H1 (cell line): ENCODE data around the gene UNC13D. TPM values are rescaled to one million over a fixed set of nuclear protein-coding genes. Genes with fewer than 3 reads are reported as not detected.

ENCODE experiments used
- CTCF ChIA-PET: fragments of 300-600 bp; sonication (Branson Sonifier 250); formaldehyde crosslinking; loops from one replicate; lab custom pipeline; 2021; ENCODE audit not compliant: partially characterized antibody; lab: Charles Lee
- POLR2A ChIA-PET: fragments of 300-600 bp; sonication (Branson Sonifier 250); formaldehyde crosslinking; loops from one replicate; lab custom pipeline; 2021; ENCODE audit warnings: inconsistent platforms; ENCODE audit not compliant: partially characterized antibody; lab: Charles Lee
- DNase-seq, 2 experiments: peaks; one replicate each; pipeline versions ENCODE4 v3.0.0 to v3.0.0-alpha.2; 2010 to 2022; ENCODE audit warnings: low spot score in 2 of 2, low read depth in 1 of 2, mixed read lengths in 1 of 2
- FAIRE-seq: peaks from 2 replicates; lab custom pipeline; 2011; peaks lifted over from hg19 to GRCh38; lab: Jason Lieb, UNC
- H2AFZ ChIP-seq: 2 replicates; pipeline ENCODE4 v1.8.1; 2012; ENCODE audit warnings: low read length, inconsistent platforms
- H2AK5ac ChIP-seq: 2 replicates; pipeline ENCODE4 v1.6.1; 2013; ENCODE audit warnings: low read depth, low read length
- H2BK120ac ChIP-seq: replicated peaks from 2 replicates; pipeline ENCODE3; 2013; ENCODE audit warnings: low read depth, low read length, inconsistent platforms
- H2BK12ac ChIP-seq: 2 replicates; pipeline ENCODE4 v1.6.1; 2013; ENCODE audit warnings: low read depth, low read length
- H2BK15ac ChIP-seq: 2 replicates; pipeline ENCODE4 v1.6.1; 2013; ENCODE audit warnings: low read length
- H2BK20ac ChIP-seq: 2 replicates; pipeline ENCODE4 v1.6.1; 2013; ENCODE audit warnings: low read length
- H2BK5ac ChIP-seq: 2 replicates; pipeline ENCODE4 v1.6.1; 2013; ENCODE audit warnings: low read depth, low read length
- H3K14ac ChIP-seq: 2 replicates; pipeline ENCODE4 v1.6.1; 2013; ENCODE audit warnings: inconsistent platforms; ENCODE audit not compliant: insufficient read length
- H3K18ac ChIP-seq: 2 replicates; pipeline ENCODE4 v1.6.1; 2013; ENCODE audit warnings: low read length; ENCODE audit errors: extremely low read depth
- H3K23ac ChIP-seq: 2 replicates; pipeline ENCODE4 v1.6.1; 2013; ENCODE audit warnings: inconsistent platforms; ENCODE audit not compliant: insufficient read length
- H3K23me2 ChIP-seq: 2 replicates; pipeline ENCODE4 v1.6.1; 2013; ENCODE audit warnings: low read depth, low read length
- H3K27ac ChIP-seq: 2 replicates; pipeline ENCODE4 v1.6.1; 2011; ENCODE audit warnings: low read depth, low read length, inconsistent platforms
- H3K27me3 ChIP-seq, 4 experiments: replicated peaks in 1 of 4; 1 replicate in 1 of 4; 2 replicates in 3 of 4; pipeline versions ENCODE4 v1.6.1 to v1.8.1; 2011 to 2013; ENCODE audit warnings: low read length in 3 of 4, mild to moderate bottlenecking in 3 of 4, inconsistent platforms in 2 of 4, mixed read lengths in 2 of 4, moderate library complexity in 1 of 4; ENCODE audit not compliant: control insufficient read depth in 3 of 4, insufficient read depth in 3 of 4; ENCODE audit errors: extremely low read depth in 1 of 4
- H3K36me3 ChIP-seq, 4 experiments: 2 replicates each; pipeline versions ENCODE4 v1.6.1 to v1.8.1; 2011 to 2013; ENCODE audit warnings: mild to moderate bottlenecking in 4 of 4, low read length in 3 of 4, moderate library complexity in 2 of 4, control low read depth in 1 of 4, inconsistent platforms in 1 of 4; ENCODE audit not compliant: insufficient read depth in 4 of 4, control insufficient read depth in 2 of 4
- H3K4ac ChIP-seq: replicated peaks from 2 replicates; pipeline ENCODE3; 2013; ENCODE audit warnings: low read length, low read depth, mixed read lengths, inconsistent platforms; ENCODE audit not compliant: insufficient read length
- H3K4me1 ChIP-seq, 4 experiments: replicated peaks in 1 of 4; 1 replicate in 1 of 4; 2 replicates in 3 of 4; pipeline versions ENCODE4 v1.6.1 to v1.8.1; 2011 to 2013; ENCODE audit warnings: low read length in 3 of 4, inconsistent platforms in 2 of 4, mixed read lengths in 1 of 4; ENCODE audit not compliant: insufficient read depth in 4 of 4, control insufficient read depth in 3 of 4
- H3K4me2 ChIP-seq, 2 experiments: 2 replicates each; pipeline versions ENCODE4 v1.6.1 to v1.8.1; 2011 to 2013; ENCODE audit warnings: low read depth in 2 of 2, low read length in 2 of 2, control low read depth in 1 of 2, inconsistent platforms in 1 of 2, mild to moderate bottlenecking in 1 of 2; ENCODE audit not compliant: insufficient read depth in 1 of 2
- H3K4me3 ChIP-seq, 4 experiments: fragments of 200-600, 300-600 bp in 1 of 4; sonication (generic), shearing (Covaris generic), sonication (Bioruptor Twin) in 1 of 4; 2 replicates each; pipeline versions ENCODE4 v1.5.1 to v1.8.1; 2011 to 2016; ENCODE audit warnings: low read length in 4 of 4, low read depth in 3 of 4, control low read depth in 2 of 4, inconsistent platforms in 2 of 4, mild to moderate bottlenecking in 2 of 4, mixed read lengths in 1 of 4, moderate library complexity in 1 of 4; ENCODE audit not compliant: insufficient read depth in 2 of 4; ENCODE audit errors: extremely low read depth in 1 of 4
- H3K56ac ChIP-seq: replicated peaks from 2 replicates; pipeline ENCODE3; 2013; ENCODE audit warnings: low read depth, mild to moderate bottlenecking, mixed read lengths, low read length, inconsistent platforms; ENCODE audit not compliant: insufficient read length
- H3K79me1 ChIP-seq: 2 replicates; pipeline ENCODE4 v1.6.1; 2013; ENCODE audit warnings: low read depth, low read length, control low read depth
- H3K79me2 ChIP-seq, 2 experiments: 2 replicates each; pipeline versions ENCODE4 v1.6.1 to v1.8.1; 2012 to 2013; ENCODE audit warnings: low read length in 2 of 2, mild to moderate bottlenecking in 2 of 2, inconsistent platforms in 1 of 2; ENCODE audit not compliant: insufficient read depth in 2 of 2, control insufficient read depth in 1 of 2
- H3K9ac ChIP-seq, 4 experiments: replicated peaks in 1 of 4; 1 replicate in 1 of 4; 2 replicates in 3 of 4; pipeline versions ENCODE4 v1.6.1 to v1.8.1; 2011 to 2013; ENCODE audit warnings: low read depth in 3 of 4, low read length in 3 of 4, control low read depth in 2 of 4, mild to moderate bottlenecking in 2 of 4, moderate library complexity in 2 of 4, inconsistent platforms in 1 of 4; ENCODE audit errors: extremely low read depth in 1 of 4
- H3K9me3 ChIP-seq, 2 experiments: 2 replicates each; pipeline versions ENCODE4 v1.6.1 to v1.8.1; 2012 to 2013; ENCODE audit warnings: mild to moderate bottlenecking in 2 of 2, moderate library complexity in 2 of 2, control low read depth in 1 of 2, inconsistent platforms in 1 of 2, low read depth in 1 of 2, low read length in 1 of 2, mixed read lengths in 1 of 2; ENCODE audit not compliant: insufficient read depth in 2 of 2
- H4K20me1 ChIP-seq, 2 experiments: replicated peaks in 1 of 2; 2 replicates each; pipeline versions ENCODE3 to v1.8.1; 2011 to 2013; ENCODE audit warnings: inconsistent platforms in 2 of 2, low read length in 2 of 2, mild to moderate bottlenecking in 1 of 2; ENCODE audit not compliant: insufficient read depth in 2 of 2, control insufficient read depth in 1 of 2
- H4K5ac ChIP-seq: 2 replicates; pipeline ENCODE4 v1.6.1; 2013; ENCODE audit warnings: low read length, low read depth, mixed read lengths, inconsistent platforms; ENCODE audit not compliant: insufficient read length
- H4K8ac ChIP-seq: 2 replicates; pipeline ENCODE4 v1.8.0; 2013; ENCODE audit warnings: mild to moderate bottlenecking, moderate library complexity, low read length, inconsistent platforms; ENCODE audit not compliant: insufficient read depth; ENCODE audit errors: extremely low read depth
- H4K91ac ChIP-seq: replicated peaks from 2 replicates; pipeline ENCODE3; 2013; ENCODE audit warnings: low read length, mixed read lengths, inconsistent platforms; ENCODE audit not compliant: insufficient read length
- BACH1 ChIP-seq: IDR thresholded peaks from 2 replicates; pipeline ENCODE4 v1.6.1; 2012; ENCODE audit warnings: low read length, improper control_type of control experiment
- EP300 ChIP-seq, 2 experiments: IDR thresholded peaks; 1 replicate in 1 of 2; 2 replicates in 1 of 2; pipeline ENCODE4 v1.6.1; 2011 to 2012; ENCODE audit warnings: low read depth in 2 of 2, low read length in 2 of 2, mild to moderate bottlenecking in 2 of 2, borderline replicate concordance in 1 of 2, inconsistent platforms in 1 of 2, moderate library complexity in 1 of 2
- GTF2F1 ChIP-seq: IDR thresholded peaks from 2 replicates; pipeline ENCODE4 v1.6.1; 2012; ENCODE audit warnings: low read depth, low read length, improper control_type of control experiment, borderline replicate concordance
- NRF1 ChIP-seq: IDR thresholded peaks from 2 replicates; pipeline ENCODE4 v1.6.1; 2011; ENCODE audit warnings: mild to moderate bottlenecking, low read depth, low read length, improper control_type of control experiment
- POLR2AphosphoS5 ChIP-seq: IDR thresholded peaks from 2 replicates; pipeline ENCODE4 v1.6.1; 2011; ENCODE audit warnings: low read depth, low read length
- SP4 ChIP-seq: IDR thresholded peaks from 2 replicates; pipeline ENCODE4 v1.6.1; 2012; ENCODE audit warnings: low read length, inconsistent platforms
- SRF ChIP-seq: IDR thresholded peaks from 2 replicates; pipeline ENCODE4 v1.6.1; 2011; ENCODE audit warnings: mild to moderate bottlenecking, low read depth, low read length, moderate library complexity
- WGBS, 2 experiments: shearing (Covaris generic) in 1 of 2; methylation state at CpG; one replicate each; pipeline versions ENCODE4 v1.1.6 to v1.1.7; 2013 to 2015; ENCODE audit warnings: low lambda C conversion rate in 2 of 2, mixed read lengths in 2 of 2, inconsistent platforms in 1 of 2, low coverage in 1 of 2, missing lambda C conversion rate in 1 of 2; ENCODE audit not compliant: insufficient replicate concordance in 2 of 2, insufficient coverage in 1 of 2, insufficient read length in 1 of 2; ENCODE audit errors: extremely low coverage in 1 of 2, missing lambda C conversion rate in 1 of 2; 5-methylcytosine and 5-hydroxymethylcytosine counted together
- polyA plus RNA-seq, 7 experiments: library from polyadenylated mRNA; depleted of rRNA in 3 of 7; stranded (reverse) in 5 of 7; unstranded in 2 of 7; fragments of >200 nt in 5 of 7; fragments of 200-250 nt in 2 of 7; gene quantifications; 1 replicate in 5 of 7; 2 replicates in 1 of 7; 4 replicates in 1 of 7; pipeline versions ENCODE4 v1.2.1 to v1.2.3, GENCODE V29; 2011 to 2013; ENCODE audit warnings: missing spikeins in 2 of 7, mixed read lengths in 2 of 7
- total RNA-seq: library from RNA; stranded (reverse); fragmentation: NEBNext Ultra II Directional; extraction: Animal tissue kit (Norgen Biotek cat#: 25700); gene quantifications from 2 replicates; pipeline ENCODE4 v1.2.1, GENCODE V29; 2021
- TF ChIP-seq, protein P1 (sequence below): IDR thresholded peaks from 2 replicates; pipeline ENCODE4 v1.6.1; 2011; ENCODE audit warnings: low read length, improper control_type of control experiment

Gene UNC13D
- total and polyA plus RNA-seq, 2 of the 8 experiments (the other 6 are each of a cell fraction or from before 2014, with no cell fraction given): 3.6 to 8.4 TPM

DNA sequence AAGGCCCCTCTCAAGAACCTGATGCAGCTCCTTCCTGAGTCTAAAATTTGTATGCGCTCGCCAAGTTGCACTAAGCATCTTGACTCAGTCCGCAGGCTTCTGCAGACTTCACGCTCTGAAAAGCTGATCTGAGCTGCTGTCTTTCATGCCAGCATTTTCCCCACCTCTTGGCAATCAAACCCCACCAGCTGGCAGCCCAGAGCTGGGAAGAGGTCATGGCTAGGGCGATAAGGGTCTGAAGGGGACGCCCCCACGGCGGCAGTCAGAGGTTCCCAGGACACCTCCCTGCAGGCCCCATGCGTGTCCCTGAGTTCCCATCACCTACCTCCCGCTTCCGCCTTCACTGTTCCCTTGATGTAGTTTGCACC, 5.1 kb upstream of the UNC13D start:
- no peaks in the 10 kb centered on the region for H3K9me3 ChIP-seq
- no peaks in the 10 kb centered on the region for H3K23me2 ChIP-seq
- H4K5ac ChIP-seq: no peak overlapping the region
- H2AFZ ChIP-seq: no peak overlapping the region
- no peak overlapping the region for H3K27ac ChIP-seq
- H2BK20ac ChIP-seq: no peak overlapping the region
- H3K4ac ChIP-seq: no peak overlapping the region
- CTCF ChIA-PET: interaction anchor here (0.9 to 27.2 kb wide), 9 partner anchors 9 to 90 kb away, joined by 3 to 563 read pairs (median 4); partner anchors contain the start of gene WBP2
- no peak overlapping the region for H3K4me3 ChIP-seq
- H4K91ac ChIP-seq: no peak overlapping the region
- H3K18ac ChIP-seq: no peak overlapping the region
- DNase-seq (no peak), FAIRE-seq (no peak)
- H3K14ac ChIP-seq: no peak overlapping the region
- no peak overlapping the region for H3K4me2 ChIP-seq
- no peak overlapping the region for H2BK12ac ChIP-seq
- H2BK120ac ChIP-seq: no peak overlapping the region
- no peak overlapping the region for H2BK5ac ChIP-seq
- H3K4me1 ChIP-seq: peaks cover 0 to 10% (median 6%) of the 10 kb centered on the region in 4 experiments; a peak in 5 of 7 replicates
- H4K20me1 ChIP-seq: peaks cover 4 to 5% of the 10 kb centered on the region in 2 experiments
- no peak overlapping the region for H4K8ac ChIP-seq
- H3K27me3 ChIP-seq: no peaks in the 10 kb centered on the region
- POLR2A ChIA-PET: interaction anchor here (0.7 to 2.7 kb wide), 10 partner anchors 9 to 160 kb away, joined by 3 to 8 read pairs (median 3); partner anchors contain the start of genes MRPL38 and TRIM47
- WGBS, 2 experiments: 98% methylated on average over 11 of the region's 11 CpGs; no CpG with 5 or more reads in 1 of the 2 experiments
- no peak overlapping the region for H3K56ac ChIP-seq
- no peak overlapping the region for H2BK15ac ChIP-seq
- H2AK5ac ChIP-seq: no peak overlapping the region
- no peak overlapping the region for H3K23ac ChIP-seq
- peaks cover 6% of the 10 kb centered on the region; the same call in 1 of the 2 replicates for H3K79me1 ChIP-seq
- H3K9ac ChIP-seq: no peak overlapping the region
- peaks cover under 1 to 4% of the 10 kb centered on the region in 2 experiments; a peak in 3 of 4 replicates for H3K79me2 ChIP-seq
- H3K36me3 ChIP-seq: peaks cover 7 to 36% (median 28%) of the 10 kb centered on the region in 4 experiments
- no peak for TF ChIP-seq EP300 (IDR thresholded peaks at IDR 0.05; ENCODE audit: borderline replicate concordance in 1 of 2, low read depth in 2 of 2, low read length in 2 of 2)
- TF ChIP-seq NRF1: no peak
- TF ChIP-seq, protein P1, sequence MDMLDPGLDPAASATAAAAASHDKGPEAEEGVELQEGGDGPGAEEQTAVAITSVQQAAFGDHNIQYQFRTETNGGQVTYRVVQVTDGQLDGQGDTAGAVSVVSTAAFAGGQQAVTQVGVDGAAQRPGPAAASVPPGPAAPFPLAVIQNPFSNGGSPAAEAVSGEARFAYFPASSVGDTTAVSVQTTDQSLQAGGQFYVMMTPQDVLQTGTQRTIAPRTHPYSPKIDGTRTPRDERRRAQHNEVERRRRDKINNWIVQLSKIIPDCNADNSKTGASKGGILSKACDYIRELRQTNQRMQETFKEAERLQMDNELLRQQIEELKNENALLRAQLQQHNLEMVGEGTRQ: no peak
- no peak for TF ChIP-seq SRF
- no peak for TF ChIP-seq GTF2F1
- no peak for TF ChIP-seq POLR2AphosphoS5
- TF ChIP-seq SP4: no peak
- TF ChIP-seq BACH1: no peak
